HuH-7 (cell line): ENCODE results near the gene ZNF362.

Source experiments
- DNase-seq: peaks from one replicate; pipeline ENCODE4 v3.0.0; 2011; ENCODE audit warnings: low spot score

ZNF362 gene

DNA sequence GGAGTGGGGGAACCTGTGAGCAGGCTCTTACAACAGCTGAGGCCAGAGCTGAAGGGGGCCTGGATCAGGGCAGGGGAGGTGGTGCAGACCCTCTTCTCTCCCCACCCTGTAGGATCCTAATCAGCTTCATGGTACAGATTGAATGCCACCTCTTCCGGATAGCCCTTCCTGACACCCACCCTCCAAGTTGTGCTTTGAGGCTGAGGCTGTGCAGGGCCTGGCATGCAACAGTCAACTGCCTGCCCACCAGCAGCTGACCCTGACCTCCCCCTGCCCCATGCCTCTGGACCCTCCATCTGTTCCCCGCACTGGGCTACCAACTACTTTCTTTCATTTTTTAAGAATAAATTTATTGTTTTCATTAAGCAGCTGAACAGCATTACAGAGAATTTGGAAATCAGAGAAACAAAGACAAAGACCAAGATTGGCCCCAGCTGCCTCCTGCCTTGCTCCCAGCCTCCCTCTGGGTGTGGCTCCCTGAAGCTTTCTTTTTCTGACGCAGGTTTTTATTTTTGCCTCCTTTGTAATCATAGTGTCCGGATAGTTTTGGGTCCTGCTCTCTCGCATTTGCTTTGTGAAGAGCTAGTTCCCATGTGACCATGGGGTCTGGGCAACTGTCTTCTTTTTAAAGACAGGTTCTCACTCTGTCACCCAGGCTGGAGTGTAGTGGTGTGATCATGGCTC is 12.8 kb downstream of the ZNF362 start:
- DNase-seq, result no peak

DNA sequence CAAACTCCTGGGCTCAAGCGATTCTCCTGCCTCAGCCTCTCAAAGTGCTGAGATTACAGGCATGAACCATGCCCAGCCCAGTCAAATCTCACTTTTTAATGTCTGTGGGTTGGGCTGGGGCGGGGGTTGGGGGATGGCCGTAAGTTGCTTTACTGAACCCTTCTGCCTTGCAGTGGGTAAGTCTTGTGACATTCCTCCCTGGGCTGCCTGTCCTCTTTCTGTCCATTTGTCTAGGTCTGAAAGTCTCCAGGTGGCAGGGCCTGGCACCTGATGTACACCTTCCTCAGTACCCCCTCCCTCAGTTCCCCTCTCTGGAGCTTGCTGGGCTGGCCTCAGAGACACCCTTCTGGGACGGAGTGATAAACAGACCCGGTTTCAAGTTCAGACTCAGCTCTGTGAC is 13.3 kb downstream of the ZNF362 start:
- DNase-seq, result no peak

DNA sequence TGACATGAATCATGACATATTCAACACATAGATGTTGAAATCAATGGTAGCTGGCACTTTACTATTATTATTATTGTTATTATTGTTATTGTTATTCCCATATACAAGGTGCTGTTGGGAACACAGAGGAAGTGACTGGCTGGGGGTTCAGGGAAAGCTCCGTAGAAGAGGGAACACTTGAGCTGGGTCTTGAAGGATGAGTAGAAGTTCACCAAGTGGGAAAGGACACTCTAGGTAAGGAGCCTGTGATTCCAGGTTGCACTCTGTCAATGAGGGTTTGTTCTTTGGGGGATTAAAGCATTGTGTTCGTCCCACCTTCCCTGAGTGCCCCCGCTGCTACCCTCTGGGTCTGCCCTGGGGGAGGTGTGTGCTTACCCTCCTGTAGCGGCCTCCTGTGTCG is 14.1 kb downstream of the ZNF362 start:
- DNase-seq, result no peak

DNA sequence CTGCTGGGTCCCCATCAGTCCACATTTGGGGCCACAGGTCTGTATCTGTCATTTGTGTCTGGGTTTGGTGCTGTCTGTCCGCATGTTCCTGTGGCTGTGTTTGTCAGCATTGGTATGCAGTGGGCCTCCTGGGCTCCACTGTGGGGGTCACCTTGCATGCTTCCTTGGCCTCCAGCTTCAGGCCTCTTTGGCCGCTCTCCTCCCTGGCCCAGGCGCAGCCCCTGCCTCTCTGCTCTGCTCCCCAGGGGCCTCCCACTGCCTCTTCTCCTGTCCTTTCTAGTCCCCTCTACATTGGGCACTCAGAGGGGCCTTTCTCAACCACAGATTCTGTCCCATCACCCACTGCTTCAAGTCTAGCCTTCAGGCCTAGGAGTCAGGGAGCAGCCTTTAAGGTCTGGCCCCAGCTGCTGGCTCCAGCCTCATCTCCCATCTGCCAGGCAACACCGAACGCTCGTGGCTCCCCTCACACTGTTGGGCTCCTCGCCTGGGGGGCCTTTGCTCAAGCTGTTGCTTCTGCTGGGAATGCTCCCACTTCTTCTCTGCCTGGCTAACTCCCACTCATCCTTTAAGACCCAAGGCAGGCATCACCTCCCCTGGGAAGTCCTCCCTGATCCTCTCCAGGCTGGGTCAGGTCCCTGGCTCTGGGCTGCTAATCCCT is 14.6 kb downstream of the ZNF362 start:
- DNase-seq, result no peak

DNA sequence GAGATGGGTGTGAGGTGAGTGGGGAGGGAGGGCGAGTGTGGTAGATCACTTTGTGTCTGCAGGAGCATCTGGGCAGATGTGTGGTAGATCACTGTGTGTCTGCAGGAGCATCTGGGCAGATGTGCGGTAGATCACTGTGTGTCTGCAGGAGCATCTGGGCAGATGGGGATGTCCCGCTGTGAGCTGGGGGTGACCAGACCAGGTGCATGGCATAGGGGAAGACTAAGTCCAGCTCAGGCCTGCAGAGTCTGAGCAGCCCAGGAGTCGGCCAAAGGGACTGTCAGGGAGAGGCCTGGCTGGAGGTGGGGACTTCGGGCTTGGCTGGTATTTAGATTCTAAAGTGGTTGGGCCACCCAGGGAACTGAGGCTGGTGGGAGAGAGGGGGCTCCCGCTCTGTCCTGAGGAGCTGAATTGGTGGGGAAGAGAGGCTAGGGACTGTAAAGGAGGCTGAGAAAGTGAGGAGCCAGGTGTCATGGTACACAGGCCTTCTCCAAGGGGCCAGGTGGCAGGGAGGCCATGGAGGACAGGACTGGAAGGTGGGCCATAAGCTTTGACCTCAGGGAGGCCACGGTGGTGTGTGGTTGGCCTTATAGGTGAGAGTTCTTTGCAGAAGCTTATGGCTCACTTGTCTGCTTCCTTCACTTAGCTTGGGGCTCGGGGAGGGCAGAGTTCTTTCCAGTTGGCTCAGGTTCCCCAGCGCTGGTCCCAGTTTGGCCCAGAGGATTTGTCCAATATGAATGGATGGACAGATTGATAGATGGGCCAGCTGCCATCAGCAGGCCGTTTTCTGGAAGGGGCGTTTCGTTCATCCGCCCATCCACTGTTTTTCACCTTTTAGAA is 15.6 kb downstream of the ZNF362 start:
- DNase-seq, result no peak

DNA sequence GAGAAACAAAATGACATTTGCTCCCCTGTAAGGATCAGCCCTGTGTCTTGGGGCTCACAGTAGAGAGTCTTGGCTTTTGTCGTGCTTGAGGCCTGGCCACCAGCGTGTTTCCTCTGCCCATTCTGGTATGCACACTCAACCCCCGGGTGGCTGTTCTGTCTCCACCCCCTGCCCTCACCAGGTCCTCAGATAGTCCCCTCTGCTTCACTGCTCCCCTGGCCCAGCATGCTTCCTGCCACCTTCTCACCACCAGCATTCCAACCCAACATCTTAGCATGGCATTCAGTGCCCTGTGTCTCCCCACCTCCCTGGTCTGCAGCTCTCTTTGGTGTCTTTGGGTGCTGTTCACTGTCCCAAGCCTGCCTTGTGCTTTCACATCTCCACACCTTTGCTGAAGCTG is 16.2 kb downstream of the ZNF362 start:
- no peak for DNase-seq

DNA sequence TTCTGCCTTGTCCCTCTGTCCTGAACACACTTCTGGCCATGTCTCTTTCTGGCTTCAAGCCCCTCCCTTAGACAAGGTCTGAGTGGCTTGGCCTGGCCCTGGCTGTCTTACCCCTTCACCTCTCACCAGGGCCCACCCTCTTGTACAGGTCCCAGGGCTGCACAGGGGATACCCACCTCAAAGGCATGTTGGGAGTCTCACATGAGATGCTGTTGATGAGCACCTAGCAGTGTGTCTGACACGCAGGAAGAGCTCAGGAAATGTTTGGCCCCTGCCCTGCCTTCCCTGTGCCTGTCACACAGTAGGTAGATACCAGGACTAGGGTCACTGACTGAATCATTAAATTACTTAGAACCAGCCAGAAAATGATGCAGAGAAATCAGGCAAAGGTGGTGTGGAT is 16.6 kb downstream of the ZNF362 start:
- DNase-seq, result no peak

DNA sequence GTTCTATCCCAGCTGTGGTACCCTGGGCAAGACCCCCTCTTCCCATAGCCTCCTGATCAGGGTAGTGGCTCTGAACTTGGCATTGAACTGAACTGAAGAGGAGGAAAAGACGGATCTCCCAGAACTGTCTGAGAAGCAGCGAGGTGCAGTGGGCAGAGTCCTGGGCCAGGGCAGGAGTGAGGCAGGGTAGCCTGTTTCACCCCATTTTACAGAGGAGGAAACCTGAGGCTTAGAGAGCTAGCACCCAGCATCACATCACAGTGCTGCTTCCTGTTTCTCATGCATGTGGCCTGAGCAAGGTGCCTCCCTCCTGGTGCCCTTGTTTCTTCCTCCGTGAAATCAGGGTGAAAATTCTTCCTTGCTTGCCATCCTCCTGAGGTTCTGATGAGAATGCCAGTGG is 17.1 kb downstream of the ZNF362 start:
- no peak for DNase-seq

DNA sequence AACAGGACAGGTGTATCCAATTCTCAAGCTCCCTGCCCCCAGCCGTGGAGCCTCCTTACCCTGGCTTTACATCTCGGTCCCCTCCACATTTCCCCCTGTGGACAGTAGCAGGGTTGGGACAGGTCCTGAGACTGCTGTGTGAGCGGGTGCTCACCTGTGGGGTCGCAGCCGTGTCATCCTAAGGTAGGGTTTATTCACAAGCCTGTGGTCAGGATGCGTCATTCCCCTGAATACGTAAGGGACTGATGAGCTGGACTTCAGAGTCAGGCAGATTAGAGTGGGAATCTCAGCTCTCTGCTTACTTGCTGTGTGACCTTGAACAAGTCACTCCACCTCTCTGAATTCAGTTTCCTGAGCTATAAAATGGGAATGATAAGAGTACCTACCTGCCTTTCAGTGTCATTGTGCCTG is 17.7 kb downstream of the ZNF362 start:
- DNase-seq, result no peak

DNA sequence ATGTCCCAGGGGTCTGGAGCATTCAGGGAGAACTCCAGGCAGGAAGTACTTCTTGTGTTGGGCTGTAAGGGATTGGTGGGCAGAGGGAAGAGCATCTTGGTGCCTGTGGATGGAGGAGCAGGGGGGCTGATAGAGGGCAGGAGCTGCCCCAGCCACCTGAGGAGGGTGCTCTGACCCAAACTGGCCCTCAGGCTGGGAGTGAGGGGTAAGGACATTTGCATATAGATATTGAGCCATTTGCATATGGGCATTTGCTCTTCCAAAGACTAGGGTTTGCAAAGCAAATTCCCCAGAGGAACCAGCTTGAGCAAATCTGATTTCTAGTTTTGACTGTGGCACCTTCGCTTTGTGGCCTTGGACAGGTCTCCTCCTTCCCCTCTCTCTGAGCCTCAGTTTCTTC is 18.2 kb downstream of the ZNF362 start:
- no peak for DNase-seq

DNA sequence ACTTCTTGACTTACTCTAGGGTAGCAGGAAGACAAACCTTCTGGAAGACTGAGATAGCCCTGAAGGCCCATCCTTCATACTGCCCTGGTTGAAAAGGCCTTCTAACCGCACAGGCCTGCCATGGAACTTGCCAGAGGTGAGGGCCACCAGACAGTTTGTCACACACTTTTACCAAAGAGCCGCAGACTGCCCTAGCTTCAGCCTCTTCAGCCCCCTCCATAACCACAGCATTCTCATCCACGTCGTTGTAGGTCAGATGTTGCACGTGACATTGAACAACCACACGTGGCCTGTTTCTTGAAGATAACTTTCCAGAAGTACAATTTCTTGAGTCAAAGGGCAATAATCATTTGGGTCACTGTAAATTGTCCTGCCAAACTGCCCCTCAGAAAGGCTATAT is 18.9 kb downstream of the ZNF362 start:
- no peak for DNase-seq

DNA sequence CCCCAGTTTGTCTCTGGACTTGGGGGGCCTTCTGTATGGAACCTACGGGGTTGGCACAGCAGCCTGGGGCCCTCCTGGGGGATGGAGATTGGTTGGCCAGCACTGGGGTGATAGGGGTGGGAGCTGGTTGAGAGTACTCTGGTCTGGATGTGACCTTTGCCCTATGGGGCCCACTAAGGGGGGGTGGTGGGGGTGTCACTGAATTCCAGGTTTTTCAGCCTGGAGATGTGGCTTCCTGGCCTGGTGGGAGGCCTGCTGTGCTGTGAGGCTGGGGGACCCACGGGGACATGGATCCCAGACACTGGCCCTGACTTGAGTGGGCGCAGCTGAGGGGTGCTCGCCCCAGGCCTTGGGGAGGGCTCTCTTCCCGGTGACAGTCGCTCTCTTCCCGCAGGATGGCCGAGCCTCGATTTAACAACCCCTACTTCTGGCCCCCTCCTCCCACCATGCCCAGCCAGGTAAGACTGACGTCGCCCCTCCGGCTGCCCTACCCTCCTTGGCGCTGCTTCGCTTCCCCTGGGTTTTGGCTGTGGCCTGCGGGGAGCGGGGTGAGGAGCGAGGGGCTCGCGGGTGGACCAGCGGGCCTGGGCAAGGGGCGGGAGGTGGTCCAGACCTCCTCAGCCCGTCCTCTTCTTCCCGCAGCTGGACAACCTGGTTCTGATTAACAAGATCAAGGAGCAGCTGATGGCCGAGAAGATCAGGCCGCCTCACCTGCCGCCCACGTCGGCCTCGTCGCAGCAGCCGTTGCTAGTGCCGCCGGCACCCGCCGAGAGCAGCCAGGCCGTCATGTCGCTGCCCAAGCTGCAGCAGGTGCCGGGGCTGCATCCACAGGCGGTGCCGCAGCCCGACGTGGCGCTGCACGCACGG is 19.6 kb downstream of the ZNF362 start:
- DNase-seq, result no peak

DNA sequence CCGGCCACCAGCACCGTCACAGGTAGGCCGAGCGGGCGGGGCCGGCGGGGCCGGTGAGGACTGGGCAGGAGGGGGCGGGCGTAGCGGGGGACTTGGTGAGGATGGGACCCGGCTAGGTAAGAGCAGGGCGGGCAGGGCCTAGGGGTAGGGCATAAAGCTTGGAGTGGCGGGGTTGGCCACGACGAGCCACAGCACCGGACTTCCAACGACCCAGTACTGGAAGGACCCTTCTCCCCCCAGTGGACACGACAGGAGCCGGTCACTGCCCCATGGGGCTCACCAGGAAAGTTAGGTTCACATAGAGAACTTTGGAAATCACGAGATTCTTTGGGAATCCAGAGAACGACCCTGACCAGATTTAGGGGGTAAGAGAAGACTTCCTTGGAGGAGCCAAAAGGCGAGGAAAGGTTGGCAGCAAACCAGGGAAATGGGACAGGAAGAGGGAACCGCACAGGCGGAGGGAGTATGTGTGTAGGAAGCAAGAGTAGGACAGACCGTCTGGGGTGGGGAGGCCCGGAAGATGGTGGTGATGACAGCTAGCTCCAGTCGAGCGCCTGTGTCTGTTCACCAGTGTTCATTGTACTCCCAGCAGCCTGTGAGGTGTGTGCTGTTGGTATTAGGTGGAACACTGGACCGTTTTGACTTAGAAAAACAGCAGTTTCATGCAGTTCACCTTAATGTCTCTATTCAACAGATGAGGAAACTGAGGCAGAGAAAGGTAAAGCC is 20.4 kb downstream of the ZNF362 start:
- DNase-seq, result no peak

DNA sequence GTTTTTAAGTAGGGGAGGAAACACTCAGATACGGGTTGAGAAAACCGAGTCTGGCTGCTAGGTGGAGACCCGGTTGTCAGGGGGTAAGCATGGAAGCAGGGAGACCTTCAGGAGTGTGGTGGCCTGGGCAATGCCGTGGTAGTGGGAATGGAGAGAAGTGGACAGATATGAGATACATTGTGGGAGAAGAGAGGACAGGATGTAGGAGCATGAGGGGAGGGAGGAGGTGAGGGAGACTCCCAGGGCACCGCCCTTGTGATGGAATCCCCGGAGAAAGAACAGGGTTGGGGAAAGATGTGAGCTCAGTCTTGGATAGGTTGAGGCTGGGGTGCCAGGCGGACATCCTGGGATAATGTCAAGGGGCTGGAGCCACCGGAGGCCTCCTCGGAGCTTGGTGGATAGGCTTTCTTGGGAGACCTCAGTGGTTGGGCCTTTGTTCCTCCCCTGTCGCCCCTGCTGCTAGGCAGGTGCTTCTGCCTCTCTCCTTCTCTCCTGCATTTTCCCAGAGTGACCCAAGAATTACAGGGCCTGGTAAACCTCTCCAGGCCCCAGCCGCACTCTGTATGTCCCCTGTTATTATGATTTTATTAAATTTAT is 21.3 kb downstream of the ZNF362 start:
- no peak for DNase-seq

DNA sequence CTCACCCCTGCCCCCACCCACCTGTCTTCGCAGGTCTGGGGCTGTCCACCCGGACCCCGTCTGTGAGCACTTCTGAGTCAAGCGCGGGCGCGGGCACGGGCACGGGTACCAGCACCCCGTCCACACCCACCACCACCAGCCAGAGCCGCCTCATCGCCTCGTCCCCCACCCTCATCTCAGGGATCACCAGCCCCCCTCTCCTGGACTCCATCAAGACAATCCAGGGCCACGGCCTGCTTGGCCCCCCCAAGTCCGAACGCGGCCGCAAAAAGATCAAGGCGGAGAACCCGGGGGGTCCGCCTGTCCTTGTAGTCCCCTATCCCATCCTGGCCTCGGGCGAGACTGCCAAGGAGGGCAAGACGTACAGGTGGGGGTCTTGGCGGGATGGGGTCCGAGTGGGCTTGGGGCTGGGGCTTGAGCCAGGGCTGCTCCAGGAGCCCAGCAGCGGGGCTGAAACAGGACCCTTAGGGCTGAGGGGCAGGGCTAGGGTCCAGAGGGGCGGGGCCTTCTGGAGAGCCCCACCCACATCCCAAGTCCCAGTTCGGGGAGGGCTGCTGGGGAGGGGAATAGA is 23.9 kb downstream of the ZNF362 start:
- DNase-seq, result no peak

DNA sequence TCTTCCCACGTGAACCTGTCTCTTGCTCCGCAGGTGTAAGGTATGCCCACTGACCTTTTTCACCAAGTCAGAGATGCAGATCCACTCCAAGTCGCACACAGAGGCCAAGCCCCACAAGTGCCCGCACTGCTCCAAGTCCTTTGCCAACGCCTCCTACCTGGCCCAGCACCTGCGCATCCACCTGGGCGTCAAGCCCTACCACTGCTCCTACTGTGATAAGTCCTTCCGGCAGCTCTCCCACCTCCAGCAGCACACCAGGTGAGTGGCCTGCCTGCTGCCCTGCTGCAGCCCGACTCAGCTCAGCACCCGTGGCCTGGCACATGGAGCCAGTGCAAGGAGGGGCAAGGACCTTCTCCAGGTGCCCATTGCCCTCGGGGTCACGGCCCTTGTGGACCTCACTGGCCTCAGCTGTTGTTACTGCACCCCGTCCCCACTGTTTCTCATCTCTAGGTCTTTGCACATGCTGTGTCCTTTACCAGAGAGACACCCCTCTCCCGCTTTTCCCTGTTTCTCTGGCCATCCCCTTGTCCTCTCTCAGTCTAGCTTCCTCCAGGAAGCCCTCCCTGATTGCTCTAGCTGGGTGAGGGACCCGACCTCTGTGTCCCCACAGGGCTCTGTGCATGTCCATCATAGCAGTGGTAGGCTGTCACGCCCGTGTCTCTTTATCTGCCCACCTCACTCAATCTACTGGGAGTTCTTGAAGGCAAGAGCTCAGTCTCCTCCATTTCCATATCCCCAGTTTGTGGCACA is 25.4 kb downstream of the ZNF362 start:
- DNase-seq, result no peak

DNA sequence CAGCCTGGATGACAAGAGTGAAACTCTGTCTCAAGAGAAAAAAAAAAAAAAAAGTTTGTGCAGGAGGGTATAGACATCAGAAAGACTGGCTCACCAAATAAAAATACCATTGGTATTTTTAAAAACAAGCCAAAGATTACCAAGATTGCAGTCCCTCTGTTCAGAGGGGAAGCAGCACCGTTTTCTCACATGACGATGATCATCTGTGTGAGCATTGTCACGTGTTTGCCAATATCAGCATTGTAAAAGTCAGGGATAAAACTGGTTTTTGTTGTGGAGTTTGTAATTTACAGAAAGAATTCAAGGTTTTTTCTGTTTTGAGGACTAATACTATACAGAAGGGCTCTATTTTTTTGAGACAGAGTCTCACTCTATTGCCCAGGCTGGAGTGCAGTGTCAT is 26.5 kb downstream of the ZNF362 start:
- no peak for DNase-seq

DNA sequence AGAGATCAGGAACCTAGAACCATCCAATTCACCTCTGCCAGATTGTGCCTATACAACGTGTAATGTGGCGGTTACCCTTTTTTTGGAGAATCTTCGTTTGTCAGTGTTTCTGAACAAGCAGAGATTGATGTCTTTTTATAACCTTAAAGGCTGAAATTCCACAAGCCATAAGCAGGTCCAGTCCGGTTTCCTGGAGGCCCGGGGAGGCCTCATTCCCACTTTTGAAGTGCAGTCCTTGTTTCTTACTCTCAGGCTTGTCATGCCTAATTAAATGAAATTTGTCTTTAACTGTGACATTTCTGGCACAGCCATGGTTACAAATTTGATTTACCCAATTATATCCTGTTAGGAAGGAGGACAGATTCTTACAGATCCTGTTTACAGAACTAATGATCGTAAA is 27.8 kb downstream of the ZNF362 start:
- no peak for DNase-seq

DNA sequence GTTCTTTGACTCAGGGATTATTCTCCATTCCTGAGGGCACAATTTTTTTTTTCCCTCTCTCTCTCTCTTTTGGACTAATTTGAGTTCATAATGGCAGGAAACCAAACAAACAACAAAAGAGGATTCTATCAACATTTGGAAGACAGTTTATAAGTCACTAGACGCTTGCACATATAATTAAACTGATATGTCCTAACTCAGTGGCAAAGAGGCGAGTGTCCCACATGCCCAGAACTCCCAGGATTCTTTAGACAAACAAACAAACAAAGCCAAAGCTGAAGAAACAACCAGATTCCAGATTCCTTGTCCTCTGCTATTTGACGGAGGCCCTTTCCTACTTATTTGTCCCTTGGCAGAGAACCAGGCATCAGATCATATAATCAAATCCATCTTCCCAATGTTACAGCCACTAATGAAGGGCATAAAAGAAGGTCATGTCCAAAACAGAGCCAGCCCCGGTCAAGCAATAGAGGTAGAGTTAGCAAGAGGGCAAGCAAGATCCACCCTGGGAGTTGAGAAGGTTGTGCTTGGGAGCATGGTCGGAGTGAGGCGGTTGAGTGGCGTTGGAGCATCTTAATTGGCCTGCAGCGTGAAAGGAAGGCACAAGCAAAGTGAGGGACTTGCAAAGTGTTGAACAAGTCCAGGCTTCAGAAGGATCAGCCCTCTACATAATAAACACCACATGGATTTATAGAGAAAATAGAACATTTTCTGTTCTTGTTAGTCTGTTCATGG is 30.3 kb downstream of the ZNF362 start:
- no peak for DNase-seq
